Activated T-helper 1 cell treated with anti-CD3 and anti-CD28 coated beads, Interleukin-12 subunit alpha, Interleukin-12 subunit beta, Interleukin-2, Interleukin-4 antibody, amounts not matched to agents 30 ng/mL and 10 ng/mL and 1 ng/mL, durations not matched to agents 14 hours and 24 hours and 36 hours (primary cell): ENCODE measurements around the gene PHLDB1. TPM values are rescaled to one million over a fixed set of nuclear protein-coding genes. Genes with fewer than 3 reads are reported as not detected.
"Not testable (repeated sequence)": the region's sequence is repeated elsewhere in the genome, so short reads cannot be mapped to it uniquely, and the experiment has no call there.

ENCODE experiments used
- DNase-seq: peaks from one replicate; pipeline ENCODE4 v3.0.0; 2021; ENCODE audit warnings: low spot score
- H3K27ac Mint-ChIP-seq: one replicate; pipeline ENCODE4 v1.8.0; 2021; ENCODE audit warnings: mild to moderate bottlenecking, mixed read lengths
- H3K27me3 Mint-ChIP-seq: one replicate; pipeline ENCODE4 v1.8.0; 2022; ENCODE audit warnings: mild to moderate bottlenecking, moderate library complexity, mixed read lengths; ENCODE audit not compliant: insufficient read depth
- H3K36me3 Mint-ChIP-seq: one replicate; pipeline ENCODE4 v1.8.0; 2021; ENCODE audit warnings: low read depth, mixed read lengths
- H3K4me1 Mint-ChIP-seq: one replicate; pipeline ENCODE4 v1.8.0; 2021; ENCODE audit warnings: low read depth, mixed read lengths
- H3K4me3 Mint-ChIP-seq: one replicate; pipeline ENCODE4 v1.8.0; 2021; ENCODE audit warnings: mild to moderate bottlenecking, moderate library complexity, mixed read lengths
- H3K9me3 Mint-ChIP-seq: one replicate; pipeline ENCODE4 v1.8.0; 2021; ENCODE audit warnings: mixed read lengths
- intact Hi-C: fragments of 100-400 bp; cut with micrococcal nuclease; formaldehyde crosslinking; loops from one replicate; pipeline ENCODE4 v1.15.1; 2024
- total RNA-seq: library from RNA; stranded (reverse); gene quantifications from 2 replicates; pipeline ENCODE4 v1.2.3, GENCODE V29; 2022

Gene PHLDB1
- 0.86 and 1.4 TPM in 2 replicates for total RNA-seq

DNA sequence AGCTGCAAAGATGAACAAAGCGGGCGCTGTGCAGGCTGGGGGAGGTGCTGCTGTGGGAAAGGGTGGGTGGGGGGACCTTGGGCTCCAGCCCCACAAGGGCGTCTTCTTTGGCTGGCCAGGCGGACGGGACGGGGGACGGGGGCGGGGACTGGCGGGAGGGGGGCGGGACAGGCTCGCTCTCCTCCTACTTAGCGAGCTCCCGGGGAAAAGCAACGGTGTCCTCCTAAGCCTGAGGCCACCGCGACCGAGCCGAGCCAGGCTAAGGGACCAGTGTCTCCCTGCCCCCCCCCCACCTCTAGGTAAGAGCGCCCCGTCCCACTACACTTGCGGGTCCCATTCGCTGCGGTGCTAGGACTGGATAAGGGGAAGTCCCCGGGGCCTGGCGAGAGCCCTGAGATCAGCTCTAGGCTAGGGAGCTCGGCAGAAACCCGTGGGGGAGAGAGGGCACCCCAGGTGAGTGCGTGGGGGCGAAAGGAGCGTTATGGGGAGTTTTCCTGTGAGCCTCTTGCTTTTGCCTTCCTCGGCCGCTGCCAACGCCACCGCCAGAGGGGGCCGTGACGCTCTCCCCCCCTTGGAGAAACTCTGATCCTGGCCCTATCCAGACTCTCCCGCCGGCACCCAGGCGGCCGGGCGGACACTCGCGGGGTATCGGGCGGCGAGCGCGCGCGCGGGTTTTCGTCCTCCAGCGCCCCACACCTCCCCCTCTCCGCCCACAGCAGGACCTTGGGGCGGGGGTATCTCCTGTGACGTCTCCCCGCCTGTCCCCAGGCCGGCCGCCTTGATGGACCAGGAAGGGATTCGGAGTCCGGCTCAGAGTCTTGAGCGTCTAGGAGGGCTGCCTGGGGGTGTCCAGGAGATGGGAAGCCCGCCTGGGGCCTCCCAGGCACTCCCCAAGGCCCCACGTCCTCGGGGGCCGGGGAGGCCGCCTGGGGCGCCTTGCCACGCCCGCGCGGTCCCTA is at the start of gene PHLDB1:
Gene PHLDB1, plus strand, starts transcription at position 215 of the 959 bp plus-strand sequence. CDS start 6,222 bp downstream, outside the sequence.
- H3K27me3 Mint-ChIP-seq = peaks cover 23% of the 10 kb centered on the region
- H3K36me3 Mint-ChIP-seq = peaks cover 10% of the 10 kb centered on the region
- no peaks in the 10 kb centered on the region for H3K9me3 Mint-ChIP-seq
- peak within 1 kb of the TSS; percentile 73 for H3K27ac Mint-ChIP-seq
- peak; percentile 22 for DNase-seq
- peaks cover 23% of the 10 kb centered on the region for H3K4me1 Mint-ChIP-seq
- H3K4me3 Mint-ChIP-seq = peak within 1 kb of the TSS; percentile 83
- intact Hi-C loops = loop anchor here (1.0 to 5.0 kb wide), 3 partner anchors 35 to 320 kb away; partner anchors contain the start of genes ARCN1, BCL9L and DDX6

- intact Hi-C loops = loop anchor here (10.0 kb wide), 1 partner anchor 46 kb away; no protein-coding TSS in a partner anchor
- no peaks in the 10 kb centered on the region for H3K9me3 Mint-ChIP-seq
- peaks cover 5% of the 10 kb centered on the region for H3K36me3 Mint-ChIP-seq
Measured at GRCh38 chr11:118560806-118561205, 46.6 kb upstream of the PHLDB1 start.

DNA sequence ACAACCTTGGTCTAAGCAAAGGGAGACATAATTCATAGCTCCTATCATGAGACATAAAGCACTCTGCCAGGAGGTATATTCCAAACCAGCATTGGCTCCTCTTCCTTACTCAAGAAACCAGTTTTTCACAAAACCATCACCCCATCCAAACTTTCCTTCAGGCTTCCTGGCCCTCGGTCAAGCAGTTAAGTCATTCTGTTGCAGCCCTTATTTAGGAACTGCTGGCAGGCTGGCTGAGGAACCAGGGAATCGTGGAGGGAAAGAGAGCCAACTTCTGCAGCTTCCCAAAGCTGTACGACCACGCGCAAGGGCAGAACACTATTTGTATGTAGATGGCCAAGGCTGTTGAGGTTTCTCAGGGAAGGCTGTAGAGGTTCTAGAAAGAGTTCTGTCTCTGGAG is 42.4 kb upstream of the PHLDB1 start:
- intact Hi-C loops = loop anchor here (5.0 to 10.0 kb wide), 2 partner anchors 50 to 258 kb away; no protein-coding TSS in a partner anchor
- H3K36me3 Mint-ChIP-seq = peaks cover 5% of the 10 kb centered on the region

More at GRCh38 chr11:118560806-118561205, 46.6 kb upstream of the PHLDB1 start:
- no peak for DNase-seq
- Mint-ChIP-seq H3K4me1 (peaks cover 7% of the 10 kb centered on the region), H3K4me3 (no peak overlapping the region), H3K27ac (no peak overlapping the region), H3K27me3 (no peaks in the 10 kb centered on the region)

DNA sequence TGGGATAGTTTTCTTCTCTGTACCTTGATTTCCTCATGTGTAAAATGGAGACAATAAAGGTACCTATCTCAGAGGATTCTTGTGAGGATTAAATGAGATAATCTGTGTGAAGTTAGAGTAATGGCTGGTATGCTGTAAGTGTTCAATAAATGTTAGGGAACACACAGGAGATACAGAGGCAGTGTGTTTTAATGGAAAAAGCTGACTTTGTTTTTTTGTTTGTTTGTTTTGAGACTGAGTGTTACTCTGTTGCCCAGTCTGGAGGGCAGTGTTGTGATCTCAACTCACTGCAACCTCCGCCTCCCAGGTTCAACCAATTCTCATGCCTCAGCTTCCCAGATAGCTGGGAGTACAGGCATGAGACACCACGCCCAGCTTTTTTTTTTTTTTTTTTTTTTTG is 37.7 kb upstream of the PHLDB1 start:
- intact Hi-C loops = loop anchor here (5.0 to 10.0 kb wide), 5 partner anchors 55 to 498 kb away; partner anchors contain the start of genes DDX6 and VPS11
- H3K36me3 Mint-ChIP-seq = peaks cover 6% of the 10 kb centered on the region
- no peak for DNase-seq
- H3K4me3 Mint-ChIP-seq = no peak overlapping the region
- peaks cover 32% of the 10 kb centered on the region for H3K4me1 Mint-ChIP-seq
- H3K27me3 Mint-ChIP-seq = peaks cover 2% of the 10 kb centered on the region
- no peaks in the 10 kb centered on the region for H3K9me3 Mint-ChIP-seq
- H3K27ac Mint-ChIP-seq = no peak overlapping the region

More for the DNA sequence above, 42.4 kb upstream of the PHLDB1 start:
- H3K27ac Mint-ChIP-seq = peak overlapping the region; percentile 29
- no peaks in the 10 kb centered on the region for H3K9me3 Mint-ChIP-seq
- no peak for DNase-seq
- H3K4me3 Mint-ChIP-seq = peak overlapping the region; percentile 81
- H3K4me1 Mint-ChIP-seq = peaks cover 7% of the 10 kb centered on the region
- peaks cover 2% of the 10 kb centered on the region for H3K27me3 Mint-ChIP-seq

GRCh38 chr11:118570787-118571186 is 36.6 kb upstream of the PHLDB1 start:
- no peak for DNase-seq
- no peak overlapping the region for H3K27ac Mint-ChIP-seq
- H3K4me3 Mint-ChIP-seq = no peak overlapping the region
- intact Hi-C loops = loop anchor here (5.0 kb wide), 3 partner anchors 222 to 497 kb away; partner anchors contain the start of genes DDX6 and VPS11
- peaks cover 37% of the 10 kb centered on the region for H3K4me1 Mint-ChIP-seq
- no peaks in the 10 kb centered on the region for H3K9me3 Mint-ChIP-seq
- peaks cover 7% of the 10 kb centered on the region for H3K36me3 Mint-ChIP-seq
- peaks cover 2% of the 10 kb centered on the region for H3K27me3 Mint-ChIP-seq

DNA sequence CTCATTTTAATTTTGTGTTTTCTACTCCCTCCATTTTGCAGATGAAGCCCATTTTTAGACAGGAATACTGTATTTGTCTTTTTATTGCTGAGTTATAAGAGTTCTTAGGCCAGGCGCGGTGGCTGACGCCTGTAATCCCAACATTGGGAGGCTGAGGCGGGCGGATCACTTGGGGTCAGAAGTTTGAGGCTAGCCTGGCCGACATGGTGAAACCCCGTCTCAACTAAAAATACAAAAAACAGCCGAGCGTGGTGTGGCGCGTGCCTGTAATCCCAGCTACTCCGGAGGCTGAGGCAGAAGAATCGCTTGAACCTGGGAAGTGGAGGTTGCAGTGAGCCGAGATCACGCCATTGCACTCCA is 35.7 kb upstream of the PHLDB1 start:
- not testable (repeated sequence) for H3K9me3 Mint-ChIP-seq, H3K27me3 Mint-ChIP-seq, H3K36me3 Mint-ChIP-seq, DNase-seq
- intact Hi-C loops = loop anchor here (2.0 to 5.0 kb wide), 8 partner anchors 35 to 1243 kb away; partner anchors contain the start of genes DDX6, PHLDB1, UBE4A and VPS11
- peak overlapping the region; percentile 96 for H3K27ac Mint-ChIP-seq
- H3K4me3 Mint-ChIP-seq = peak overlapping the region; percentile 98
- peaks cover 46% of the 10 kb centered on the region for H3K4me1 Mint-ChIP-seq

GRCh38 chr11:118572061-118572980 is 35.1 kb upstream of the PHLDB1 start, which contains the start of gene ARCN1:
TSS of gene ARCN1 (plus strand) at chr11:118572409. CDS start at chr11:118572548, 139 bp downstream.
- Mint-ChIP-seq H3K27me3 (no peaks in the 10 kb centered on the region), H3K27ac (peak within 1 kb of the TSS; percentile 96), H3K4me1 (peaks cover 51% of the 10 kb centered on the region), H3K36me3 (peaks cover 9% of the 10 kb centered on the region), H3K9me3 (no peaks in the 10 kb centered on the region), H3K4me3 (peak within 1 kb of the TSS; percentile 98)
- DNase-seq = peak; percentile 69
- intact Hi-C loops = loop anchor here (2.0 to 5.0 kb wide), 8 partner anchors 34 to 1244 kb away; partner anchors contain the start of genes DDX6, PHLDB1, UBE4A and VPS11

- H3K4me1 Mint-ChIP-seq = peaks cover 54% of the 10 kb centered on the region
Measured at GRCh38 chr11:118572981-118573550, 34.3 kb upstream of the PHLDB1 start.

DNA sequence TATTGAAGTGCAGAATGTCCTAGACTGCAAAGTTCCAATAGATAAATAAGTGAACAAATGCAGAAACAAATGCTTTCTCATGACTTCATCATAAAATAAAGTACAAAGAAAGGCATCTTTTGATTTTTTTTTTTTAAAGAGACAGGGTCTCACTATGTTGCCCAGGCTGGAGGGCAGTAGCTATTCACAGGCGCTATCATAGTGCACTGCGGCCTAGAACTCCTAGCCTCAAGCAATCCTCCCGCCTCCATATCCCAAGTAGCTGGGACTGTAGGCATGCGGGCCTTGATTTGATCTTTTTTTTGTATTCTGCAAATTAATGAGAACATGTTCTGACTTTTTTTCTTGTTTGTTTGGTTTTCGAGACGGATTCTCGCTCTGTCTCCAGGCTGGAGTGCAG is 32.8 kb upstream of the PHLDB1 start:
- intact Hi-C loops = loop anchor here (5.0 kb wide), 3 partner anchors 218 to 493 kb away; partner anchors contain the start of genes DDX6 and VPS11
- Mint-ChIP-seq H3K36me3 (peaks cover 11% of the 10 kb centered on the region), H3K27ac (no peak overlapping the region), H3K9me3 (no peaks in the 10 kb centered on the region), H3K4me3 (peak overlapping the region; percentile 58), H3K4me1 (peaks cover 57% of the 10 kb centered on the region), H3K27me3 (no peaks in the 10 kb centered on the region)
- no peak for DNase-seq

More at GRCh38 chr11:118572981-118573550, 34.3 kb upstream of the PHLDB1 start:
- Mint-ChIP-seq H3K27ac (peak overlapping the region; percentile 96), H3K36me3 (peaks cover 9% of the 10 kb centered on the region), H3K9me3 (no peaks in the 10 kb centered on the region), H3K27me3 (no peaks in the 10 kb centered on the region), H3K4me3 (peak overlapping the region; percentile 98)
- DNase-seq = peak; percentile 20
- intact Hi-C loops = loop anchor here (1.0 to 5.0 kb wide), 9 partner anchors 34 to 1244 kb away; partner anchors contain the start of genes ATP5MG, DDX6, PHLDB1 and UBE4A

GRCh38 chr11:118577995-118578394 is 29.4 kb upstream of the PHLDB1 start:
- intact Hi-C loops, H3K27ac Mint-ChIP-seq, DNase-seq, H3K27me3 Mint-ChIP-seq, H3K4me3 Mint-ChIP-seq, H3K9me3 Mint-ChIP-seq: not testable (repeated sequence)
- Mint-ChIP-seq H3K36me3 (peaks cover 18% of the 10 kb centered on the region), H3K4me1 (peaks cover 46% of the 10 kb centered on the region)

DNA sequence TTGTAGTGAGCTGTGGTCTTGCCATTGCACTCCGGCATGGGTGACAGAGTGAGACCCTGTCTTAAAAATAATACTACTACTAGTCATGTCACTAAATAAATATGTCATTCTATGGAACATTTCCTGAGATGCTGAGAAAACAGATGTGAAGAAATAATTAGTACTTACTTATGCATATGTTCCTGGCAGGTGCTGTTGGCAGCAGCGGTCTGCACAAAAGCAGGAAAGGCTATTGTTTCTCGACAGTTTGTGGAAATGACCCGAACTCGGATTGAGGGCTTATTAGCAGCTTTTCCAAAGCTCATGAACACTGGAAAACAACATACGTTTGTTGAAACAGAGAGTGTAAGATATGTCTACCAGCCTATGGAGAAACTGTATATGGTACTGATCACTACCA is 26.4 kb upstream of the PHLDB1 start:
- Mint-ChIP-seq H3K4me3 (no peak overlapping the region), H3K9me3 (no peaks in the 10 kb centered on the region), H3K36me3 (peaks cover 29% of the 10 kb centered on the region), H3K4me1 (peaks cover 18% of the 10 kb centered on the region), H3K27ac (no peak overlapping the region), H3K27me3 (no peaks in the 10 kb centered on the region)
- no peak for DNase-seq
- intact Hi-C loops = no loop called here
